K562 (cell line): ENCODE data around the gene BCL2L15. TPM values are rescaled to one million over a fixed set of nuclear protein-coding genes. Genes with fewer than 3 reads are reported as not detected.
A peak's percentile ranks its signal among the peaks of the same experiment; 100 is the strongest.

Experiments
- FOXJ3 ChIP-seq: sonication (generic); formaldehyde crosslinking; IDR thresholded peaks from 2 replicates; pipeline ENCODE4 v1.4.0; 2020; ENCODE audit warnings: mild to moderate bottlenecking, missing genetic modification reagents
- HDAC1 ChIP-seq, 2 experiments: fragments of 450-650 bp; IDR thresholded peaks; 2 replicates each; pipeline ENCODE4 v1.6.1; 2016 to 2017; ENCODE audit warnings: inconsistent platforms in 1 of 2, mild to moderate bottlenecking in 1 of 2, moderate library complexity in 1 of 2
- HDGF ChIP-seq: fragments of 450-650 bp; IDR thresholded peaks from 2 replicates; pipeline ENCODE4 v1.6.1; 2016
- HNRNPUL1 ChIP-seq: fragments of 200-400 bp; formaldehyde crosslinking; IDR thresholded peaks from 2 replicates; pipeline ENCODE4 v1.6.1; 2017; ENCODE audit warnings: low read length
- MAZ ChIP-seq, 2 experiments: fragments of 450-650 bp in 1 of 2; sonication (generic) in 1 of 2; formaldehyde crosslinking; IDR thresholded peaks in 1 of 2; conservative IDR thresholded peaks in 1 of 2; 2 replicates each; pipeline versions ENCODE4 v1.4.0 to v1.5.0; 2020; ENCODE audit warnings: mild to moderate bottlenecking in 1 of 2, missing genetic modification reagents in 1 of 2
- MYNN ChIP-seq, 2 experiments: sonication (generic); formaldehyde crosslinking in 1 of 2; IDR thresholded peaks; 2 replicates each; pipeline versions ENCODE4 v1.5.0 to v1.6.1; 2016 to 2020; ENCODE audit warnings: antibody characterized with exemption in 1 of 2, missing genetic modification reagents in 1 of 2
- NONO ChIP-seq, 2 experiments: fragments of 200-400 bp in 1 of 2; fragments of 450-650 bp in 1 of 2; formaldehyde crosslinking in 1 of 2; IDR thresholded peaks; 2 replicates each; pipeline ENCODE4 v1.6.1; 2017; ENCODE audit warnings: low read depth in 2 of 2, mild to moderate bottlenecking in 2 of 2, moderate library complexity in 2 of 2, low read length in 1 of 2
- PCBP2 ChIP-seq: fragments of 200-400 bp; formaldehyde crosslinking; IDR thresholded peaks from 2 replicates; pipeline ENCODE4 v1.6.1; 2018; ENCODE audit warnings: low read length, low read depth, mild to moderate bottlenecking, moderate library complexity; ENCODE audit not compliant: poor library complexity, severe bottlenecking
- PHB2 ChIP-seq: fragments of 450-650 bp; IDR thresholded peaks from 2 replicates; pipeline ENCODE4 v1.6.1; 2017; ENCODE audit warnings: low read depth
- STAT5B ChIP-seq: fragments of 250-450 bp; sonication (Bioruptor Pico); IDR thresholded peaks from 2 replicates; pipeline ENCODE4 v1.8.0; 2021; ENCODE audit warnings: mild to moderate bottlenecking, inconsistent platforms
- WHSC1 ChIP-seq: IDR thresholded peaks from one replicate; pipeline ENCODE4 v1.6.1; 2012; ENCODE audit warnings: low read length, control low read depth, inconsistent platforms
- XRCC3 ChIP-seq: fragments of 450-650 bp; IDR thresholded peaks from 2 replicates; pipeline ENCODE4 v1.6.1; 2017; ENCODE audit warnings: mild to moderate bottlenecking, moderate library complexity
- ZFP91 ChIP-seq: sonication (generic); formaldehyde crosslinking; IDR thresholded peaks from 2 replicates; pipeline ENCODE4 v1.8.0; 2022; ENCODE audit warnings: mild to moderate bottlenecking, missing genetic modification reagents
- ZNF134 ChIP-seq: fragments of 250-450 bp; sonication (Bioruptor Pico); conservative IDR thresholded peaks from 2 replicates; pipeline ENCODE4 v1.4.0; 2020
- ZNF143 ChIP-seq: sonication (generic); formaldehyde crosslinking; IDR thresholded peaks from 2 replicates; pipeline ENCODE4 v1.9.0; 2022; ENCODE audit warnings: mild to moderate bottlenecking, missing genetic modification reagents
- ZNF395 ChIP-seq: fragments of 200-800 bp; sonication (Bioruptor generic); IDR thresholded peaks from 2 replicates; pipeline ENCODE4 v1.6.1; 2017; ENCODE audit warnings: missing genetic modification characterization, missing compliant biosample characterization
- ZNF583 ChIP-seq: fragments of 250-450 bp; sonication (Bioruptor Pico); IDR thresholded peaks from 2 replicates; pipeline ENCODE4 v1.4.0; 2020
- polyA plus RNA-seq, 8 experiments: library from polyadenylated mRNA; depleted of rRNA in 4 of 8; stranded (reverse) in 5 of 8; unstranded in 3 of 8; fragments of >200 nt; fragmentation: Nextera tagmentation in 2 of 8; fragmentation: Illumina TruSeq in 1 of 8; extraction: Ambion mirVana in 2 of 8; extraction: Trizol in 1 of 8; gene quantifications; 2 replicates each; pipeline versions ENCODE4 v1.2.1 to v1.2.3, GENCODE V29; 2011 to 2014; ENCODE audit warnings: inconsistent platforms in 1 of 8, missing spikeins in 1 of 8
- total RNA-seq, 7 experiments: library from RNA; depleted of rRNA in 6 of 7; stranded (reverse); fragments of >200 nt in 6 of 7; fragmentation: Illumina TruSeq in 2 of 7; extraction: Trizol in 2 of 7; gene quantifications; 2 replicates each; pipeline versions ENCODE4 v1.2.1 to v1.2.3, GENCODE V29; 2011 to 2021; ENCODE audit warnings: low replicate concordance in 1 of 7
- TF ChIP-seq, protein P1 (sequence below): sonication (generic); formaldehyde crosslinking; IDR thresholded peaks from 2 replicates; pipeline ENCODE4 v1.8.0; 2023; ENCODE audit warnings: mild to moderate bottlenecking, missing genetic modification reagents
- TF ChIP-seq, protein P2 (sequence below): sonication (generic); formaldehyde crosslinking; IDR thresholded peaks from 2 replicates; pipeline ENCODE4 v1.9.0; 2022; ENCODE audit warnings: mild to moderate bottlenecking, missing genetic modification reagents
- TF ChIP-seq, protein P3 (sequence below): fragments of 250-450 bp; sonication (Bioruptor Pico); IDR thresholded peaks from 2 replicates; pipeline ENCODE4 v1.8.0; 2021; ENCODE audit warnings: moderate library complexity, mild to moderate bottlenecking, inconsistent platforms
- TF ChIP-seq, protein P4 (sequence below): fragments of 450-650 bp; formaldehyde crosslinking; IDR thresholded peaks from 2 replicates; pipeline ENCODE4 v1.4.0; 2020; ENCODE audit warnings: mild to moderate bottlenecking, mixed read lengths

The BCL2L15 gene
- total and polyA plus RNA-seq, 9 of the 15 experiments (the other 6 are each of a cell fraction or from before 2014, with no cell fraction given) = 0.06 to 0.42 (median 0.28) TPM; not detected in 1

- TF ChIP-seq, protein P1, sequence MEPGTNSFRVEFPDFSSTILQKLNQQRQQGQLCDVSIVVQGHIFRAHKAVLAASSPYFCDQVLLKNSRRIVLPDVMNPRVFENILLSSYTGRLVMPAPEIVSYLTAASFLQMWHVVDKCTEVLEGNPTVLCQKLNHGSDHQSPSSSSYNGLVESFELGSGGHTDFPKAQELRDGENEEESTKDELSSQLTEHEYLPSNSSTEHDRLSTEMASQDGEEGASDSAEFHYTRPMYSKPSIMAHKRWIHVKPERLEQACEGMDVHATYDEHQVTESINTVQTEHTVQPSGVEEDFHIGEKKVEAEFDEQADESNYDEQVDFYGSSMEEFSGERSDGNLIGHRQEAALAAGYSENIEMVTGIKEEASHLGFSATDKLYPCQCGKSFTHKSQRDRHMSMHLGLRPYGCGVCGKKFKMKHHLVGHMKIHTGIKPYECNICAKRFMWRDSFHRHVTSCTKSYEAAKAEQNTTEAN (CRISPR knock-in tag) = no peak
- TF ChIP-seq, protein P2, sequence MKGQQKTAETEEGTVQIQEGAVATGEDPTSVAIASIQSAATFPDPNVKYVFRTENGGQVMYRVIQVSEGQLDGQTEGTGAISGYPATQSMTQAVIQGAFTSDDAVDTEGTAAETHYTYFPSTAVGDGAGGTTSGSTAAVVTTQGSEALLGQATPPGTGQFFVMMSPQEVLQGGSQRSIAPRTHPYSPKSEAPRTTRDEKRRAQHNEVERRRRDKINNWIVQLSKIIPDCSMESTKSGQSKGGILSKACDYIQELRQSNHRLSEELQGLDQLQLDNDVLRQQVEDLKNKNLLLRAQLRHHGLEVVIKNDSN (CRISPR knock-in tag) = no peak
- no peak for TF ChIP-seq ZNF395
- TF ChIP-seq ZNF134 = peak; percentile 63
- TF ChIP-seq, protein P3, sequence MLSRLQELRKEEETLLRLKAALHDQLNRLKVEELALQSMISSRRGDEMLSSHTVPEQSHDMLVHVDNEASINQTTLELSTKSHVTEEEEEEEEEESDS (CRISPR knock-in tag) = no peak
- TF ChIP-seq WHSC1 = no peak
- TF ChIP-seq MYNN (IDR thresholded peaks at IDR 0.05) = no peak
- no peak for TF ChIP-seq MYNN (CRISPR knock-in tag; IDR thresholded peaks at IDR 0.05)
- no peak for TF ChIP-seq HNRNPUL1
- TF ChIP-seq FOXJ3 (CRISPR knock-in tag) = no peak
- peak in 1 of 2 experiments; percentile 76; a peak in 2 of 4 replicates for TF ChIP-seq HDAC1 (IDR thresholded peaks at IDR 0.05)
- TF ChIP-seq PCBP2 = no peak
- no peak; a peak in 1 of 4 replicates for TF ChIP-seq MAZ (CRISPR knock-in tag; conservative IDR thresholded peaks at IDR 0.05 in 1 of 2, IDR thresholded peaks at IDR 0.05 in 1 of 2)
- TF ChIP-seq, protein P4, sequence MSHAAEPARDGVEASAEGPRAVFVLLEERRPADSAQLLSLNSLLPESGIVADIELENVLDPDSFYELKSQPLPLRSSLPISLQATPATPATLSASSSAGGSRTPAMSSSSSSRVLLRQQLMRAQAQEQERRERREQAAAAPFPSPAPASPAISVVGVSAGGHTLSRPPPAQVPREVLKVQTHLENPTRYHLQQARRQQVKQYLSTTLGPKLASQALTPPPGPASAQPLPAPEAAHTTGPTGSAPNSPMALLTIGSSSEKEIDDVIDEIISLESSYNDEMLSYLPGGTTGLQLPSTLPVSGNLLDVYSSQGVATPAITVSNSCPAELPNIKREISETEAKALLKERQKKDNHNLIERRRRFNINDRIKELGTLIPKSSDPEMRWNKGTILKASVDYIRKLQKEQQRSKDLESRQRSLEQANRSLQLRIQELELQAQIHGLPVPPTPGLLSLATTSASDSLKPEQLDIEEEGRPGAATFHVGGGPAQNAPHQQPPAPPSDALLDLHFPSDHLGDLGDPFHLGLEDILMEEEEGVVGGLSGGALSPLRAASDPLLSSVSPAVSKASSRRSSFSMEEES (CRISPR knock-in tag) = no peak
- TF ChIP-seq ZNF143 = no peak
- peak; percentile 67; the same call in 1 of the 2 replicates for TF ChIP-seq ZNF583 (CRISPR knock-in tag)
- TF ChIP-seq NONO (IDR thresholded peaks at IDR 0.05; ENCODE audit: low read depth in 2 of 2, low read length in 1 of 2) = no peak
- no peak for TF ChIP-seq HDGF
- TF ChIP-seq STAT5B (CRISPR knock-in tag) = no peak
- TF ChIP-seq ZFP91 = no peak
- no peak for TF ChIP-seq XRCC3
- TF ChIP-seq PHB2 = no peak
Measured at GRCh38 chr1:113904293-113904673, 16.9 kb upstream of the BCL2L15 start (continued).
